Measurements from ENCODE around the gene ITCH.
"Not testable (repeated sequence)": the region's sequence is repeated elsewhere in the genome, so short reads cannot be mapped to it uniquely, and the experiment has no call there.

Gene ITCH

DNA sequence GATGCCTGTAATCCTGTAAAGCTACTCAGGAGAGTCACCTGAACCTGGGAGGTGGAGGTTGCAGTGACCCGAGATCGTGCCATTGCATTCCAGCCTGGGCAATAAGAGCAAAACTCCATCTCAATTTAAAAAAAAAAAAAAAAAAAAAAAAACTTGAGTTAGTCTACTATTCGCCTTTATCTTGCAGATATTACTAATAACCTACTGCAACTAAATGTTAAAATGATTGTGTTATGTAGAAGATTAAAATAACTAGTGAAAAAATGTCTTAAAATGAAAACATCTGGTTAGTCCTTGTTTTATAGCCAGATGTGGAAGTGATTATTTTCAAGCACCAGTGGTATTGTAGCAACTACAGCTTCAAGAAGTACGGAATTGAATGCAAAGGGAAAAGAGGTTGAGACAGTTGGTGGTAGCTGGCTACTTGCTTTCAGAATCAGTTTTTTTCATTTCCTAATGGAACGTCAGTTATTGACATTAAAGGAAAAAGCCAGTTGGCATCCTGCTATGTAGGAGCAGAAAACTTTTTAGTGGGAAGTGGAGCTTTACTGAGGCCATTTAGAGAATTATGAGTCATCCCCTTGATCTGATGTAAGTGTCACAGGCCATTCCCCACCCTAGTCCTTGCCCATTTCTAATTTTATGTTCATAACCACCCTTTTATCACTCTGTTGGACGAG is 109.3 kb downstream of the ITCH start:
- peak; percentile 62 for DNase-seq

GRCh38 chr20:34473262-34473883 is 110.3 kb downstream of the ITCH start:
- peak; percentile 13 for DNase-seq

- peak; percentile 23 for DNase-seq
Observed at GRCh38 chr20:34475979-34476736, 113.1 kb downstream of the ITCH start.

DNA sequence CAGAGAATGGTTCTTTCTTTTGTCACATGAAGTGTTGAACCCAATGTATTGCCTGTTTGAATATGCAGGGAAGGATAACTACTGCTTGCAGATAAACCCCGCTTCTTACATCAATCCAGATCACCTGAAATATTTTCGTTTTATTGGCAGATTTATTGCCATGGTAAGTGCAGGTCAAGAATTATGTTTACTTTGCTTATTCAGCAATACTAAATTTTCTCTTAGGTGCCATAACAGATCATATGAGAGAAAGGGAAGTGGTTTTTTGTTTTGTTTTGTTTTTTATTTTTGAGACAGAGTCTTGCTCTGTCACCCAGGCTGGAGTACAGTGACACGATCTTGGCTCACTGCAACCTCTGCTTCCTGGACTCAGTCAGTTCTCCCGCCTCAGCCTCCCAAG is 116.6 kb downstream of the ITCH start:
- DNase-seq, result no peak

- not testable (repeated sequence) for DNase-seq
Observed at GRCh38 chr20:34482154-34482553, 119.1 kb downstream of the ITCH start.

- not testable (repeated sequence) for DNase-seq
Observed at GRCh38 chr20:34483585-34484220, 120.6 kb downstream of the ITCH start.

DNA sequence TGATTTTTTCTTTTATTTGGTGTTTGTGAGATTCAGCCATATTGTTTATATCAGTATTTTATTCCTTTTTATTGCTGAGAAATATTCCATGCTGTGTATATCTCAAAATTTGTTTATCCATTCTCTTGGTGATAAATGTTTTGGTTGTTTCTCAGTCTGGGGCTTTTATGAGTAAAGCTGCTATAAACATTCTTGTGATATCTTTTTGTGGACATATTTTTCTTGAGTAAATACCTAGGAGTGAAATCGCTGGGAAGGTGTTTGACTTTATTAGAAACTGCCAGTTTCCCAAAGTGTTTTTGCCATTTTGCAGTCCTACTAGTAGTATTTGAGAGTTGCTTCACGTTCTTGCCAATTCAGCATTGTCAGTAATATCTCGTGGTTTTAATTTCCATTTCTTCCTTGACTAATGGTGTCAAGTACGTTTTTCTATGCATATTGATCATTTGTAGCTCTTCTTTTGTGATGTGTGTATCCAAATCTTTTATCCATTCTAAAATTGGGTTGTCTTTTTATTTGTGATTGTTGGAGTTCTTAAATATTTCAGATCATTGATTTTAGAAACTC is 122.1 kb downstream of the ITCH start:
- DNase-seq, result no peak

GRCh38 chr20:34491226-34491931 is 128.3 kb downstream of the ITCH start:
- no peak for DNase-seq

- no peak for DNase-seq
Observed at GRCh38 chr20:34491932-34492509, 128.9 kb downstream of the ITCH start.

GRCh38 chr20:34493646-34494045 is 130.6 kb downstream of the ITCH start:
- DNase-seq, result no peak

- DNase-seq, result no peak
Observed at GRCh38 chr20:34495307-34495706, 132.2 kb downstream of the ITCH start.

DNA sequence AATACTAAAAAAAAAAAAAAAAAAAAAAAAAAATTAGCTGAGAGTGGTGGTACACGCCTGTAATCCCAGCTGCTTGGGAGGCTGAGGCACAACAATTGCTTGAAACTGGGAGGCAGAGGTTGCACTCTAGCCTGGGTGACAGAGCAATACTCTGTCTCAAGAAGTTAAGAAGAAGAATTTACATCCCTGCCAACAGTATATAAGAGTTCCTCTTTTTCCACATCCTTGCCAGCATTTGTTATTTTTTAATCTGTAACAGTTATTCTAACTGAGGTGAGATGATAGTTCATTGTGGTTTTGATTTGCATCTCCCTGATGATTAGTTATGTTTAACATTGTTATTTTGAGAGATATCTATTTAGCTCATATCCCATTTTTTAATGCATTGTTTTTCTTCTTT is 132.8 kb downstream of the ITCH start:
- no peak for DNase-seq

- DNase-seq, result not testable (repeated sequence)
Observed at GRCh38 chr20:34497596-34497995, 134.5 kb downstream of the ITCH start.

GRCh38 chr20:34500823-34501222 is 137.8 kb downstream of the ITCH start:
- no peak for DNase-seq

DNA sequence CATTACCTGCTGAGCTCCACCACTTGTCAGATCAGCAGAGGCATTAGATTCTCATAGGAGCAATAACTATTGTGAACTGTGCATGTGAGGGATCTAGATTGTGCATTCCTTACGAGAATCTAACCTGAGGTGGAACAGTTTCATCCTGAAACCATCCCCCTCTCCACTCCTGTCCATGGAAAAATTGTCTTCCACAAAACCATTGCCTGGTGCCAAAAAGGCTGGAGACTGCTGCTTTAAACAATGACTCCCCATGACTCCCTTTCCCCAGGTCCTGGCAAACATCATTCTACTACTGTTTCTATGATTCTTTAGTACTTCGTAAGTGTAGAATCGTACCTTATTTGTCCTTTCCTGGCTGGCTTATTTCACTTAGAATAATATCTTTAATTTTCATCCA is 143.4 kb downstream of the ITCH start:
- DNase-seq, result no peak

GRCh38 chr20:34507702-34508413 is 144.8 kb downstream of the ITCH start:
- DNase-seq, result no peak

GRCh38 chr20:34510575-34510974 is 147.5 kb downstream of the ITCH start:
- DNase-seq, result no peak

DNA sequence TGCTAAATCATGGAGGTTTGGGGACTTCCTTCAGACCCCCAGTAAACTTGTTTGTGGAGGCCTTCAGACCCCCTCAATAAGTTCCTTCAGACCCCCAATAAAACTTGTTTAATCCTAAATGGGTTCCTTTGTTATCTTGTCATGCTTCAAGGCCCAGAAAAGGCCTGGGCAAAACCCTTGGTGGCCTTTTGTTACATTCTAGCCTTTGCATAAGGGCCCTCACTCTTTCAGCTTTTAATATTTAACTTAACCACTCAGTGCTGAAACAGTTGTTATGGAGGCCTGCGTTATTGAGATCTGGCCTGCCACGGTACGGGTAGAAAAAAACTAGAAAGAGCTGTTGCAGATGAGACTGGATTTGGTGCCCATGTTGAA is 148.8 kb downstream of the ITCH start:
- DNase-seq, result no peak

GRCh38 chr20:34512266-34512954 is 149.3 kb downstream of the ITCH start:
- no peak for DNase-seq

GRCh38 chr20:34512955-34513419 is 149.9 kb downstream of the ITCH start:
- no peak for DNase-seq

- DNase-seq, result not testable (repeated sequence)
Observed at GRCh38 chr20:34514034-34514433, 151.0 kb downstream of the ITCH start.
